Measurements from ENCODE around the gene PHC1.

- no peak for TF ChIP-seq CTCF (conservative IDR thresholded peaks at IDR 0.05)
- TF ChIP-seq ZFX (IDR thresholded peaks at IDR 0.05): no peak
Observed at GRCh38 chr12:8907513-8907912, 6.8 kb upstream of the PHC1 start.
